GM10248 (cell line): ENCODE data around the gene PRDM16.

Experiments
- CTCF ChIA-PET: fragments of 300-600 bp; sonication (Branson Sonifier 250); formaldehyde crosslinking; extraction: SDS; loops from one replicate; lab custom pipeline; 2021; ENCODE audit warnings: antibody characterized with exemption; lab: Yijun Ruan, JAX
- POLR2A ChIA-PET: fragments of 350-650 bp; sonication (Branson Sonifier 250); formaldehyde crosslinking; extraction: SDS; loops from one replicate; lab custom pipeline; 2020; ENCODE audit warnings: antibody characterized with exemption; lab: Yijun Ruan, JAX
- DNase-seq: peaks from one replicate; pipeline ENCODE4 v3.0.0; 2012; ENCODE audit errors: extremely low spot score
- CTCF ChIP-seq: IDR thresholded peaks from 2 replicates; pipeline ENCODE4 v1.5.1; 2012; ENCODE audit warnings: mild to moderate bottlenecking, low read depth; ENCODE audit errors: extremely low read depth, missing control alignments, control extremely low read depth

Gene PRDM16

GRCh38 chr1:3465935-3466321 is 396.9 kb downstream of the PRDM16 start:
- ChIA-PET CTCF (no interaction called here), POLR2A (no interaction called here)
- no peak for DNase-seq
- no peak for TF ChIP-seq CTCF

- ChIA-PET POLR2A (no interaction called here), CTCF (no interaction called here)
- no peak for TF ChIP-seq CTCF
- no peak for DNase-seq
These were observed 397.5 kb downstream of the PRDM16 start for GRCh38 chr1:3466366-3467075.

DNA sequence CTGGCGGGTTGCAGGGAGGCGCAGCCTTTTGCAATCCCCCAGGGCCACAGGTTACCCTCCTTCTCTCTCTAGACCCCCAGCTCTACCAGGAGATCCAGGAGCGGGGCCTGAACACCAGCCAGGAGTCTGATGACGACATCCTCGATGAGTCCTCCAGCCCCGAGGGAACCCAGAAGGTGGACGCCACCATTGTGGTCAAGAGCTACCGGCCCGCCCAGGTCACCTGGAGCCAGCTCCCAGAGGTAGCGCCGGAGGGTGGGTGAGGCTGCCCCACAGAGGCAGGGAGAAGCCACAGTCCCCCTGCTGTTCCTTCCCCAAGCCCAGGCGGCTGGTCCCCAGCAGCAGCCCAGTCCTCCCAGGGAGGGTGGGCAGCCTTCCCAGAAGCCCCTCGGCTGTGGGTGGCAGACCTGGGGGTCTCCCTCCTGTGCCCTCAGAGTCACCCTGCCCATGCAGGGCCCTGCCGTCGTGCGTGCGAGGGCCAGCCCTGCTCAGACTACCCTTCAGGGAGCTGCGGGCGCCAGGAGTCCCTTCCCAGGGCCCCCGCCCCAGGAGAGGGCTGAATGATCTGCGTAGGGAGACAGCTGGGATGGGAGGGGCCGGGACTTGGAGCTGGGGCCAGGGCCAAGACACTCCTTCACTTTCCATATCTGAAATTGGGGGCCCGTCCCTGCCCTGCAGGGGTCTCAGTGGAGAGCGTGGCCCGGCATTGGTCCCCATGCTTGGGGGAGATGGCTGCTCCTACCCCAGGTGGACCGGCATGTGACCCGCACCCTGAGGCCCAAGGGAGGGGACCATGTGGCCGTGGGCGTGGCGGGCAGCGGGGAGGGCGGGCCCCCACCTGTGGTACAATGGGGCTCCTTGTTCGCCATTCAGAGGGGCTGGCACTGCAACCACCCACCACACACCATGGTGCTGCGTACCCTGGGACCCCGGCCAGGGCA is 398.4 kb downstream of the PRDM16 start:
- TF ChIP-seq CTCF = no peak
- POLR2A ChIA-PET = no interaction called here

GRCh38 chr1:3468236-3469103 is 399.5 kb downstream of the PRDM16 start:
- no peak for DNase-seq
- POLR2A ChIA-PET = no interaction called here
- CTCF ChIA-PET = interaction anchor here (1.2 to 1.7 kb wide), 2 partner anchors 16 to 22 kb away, joined by 3 to 4 read pairs; no protein-coding TSS in a partner anchor
- no peak for TF ChIP-seq CTCF

More for the DNA sequence above, 398.4 kb downstream of the PRDM16 start:
- no peak for DNase-seq
- CTCF ChIA-PET = interaction anchor here (1.2 kb wide), 1 partner anchor 14 kb away, joined by 3 read pairs; no protein-coding TSS in a partner anchor

DNA sequence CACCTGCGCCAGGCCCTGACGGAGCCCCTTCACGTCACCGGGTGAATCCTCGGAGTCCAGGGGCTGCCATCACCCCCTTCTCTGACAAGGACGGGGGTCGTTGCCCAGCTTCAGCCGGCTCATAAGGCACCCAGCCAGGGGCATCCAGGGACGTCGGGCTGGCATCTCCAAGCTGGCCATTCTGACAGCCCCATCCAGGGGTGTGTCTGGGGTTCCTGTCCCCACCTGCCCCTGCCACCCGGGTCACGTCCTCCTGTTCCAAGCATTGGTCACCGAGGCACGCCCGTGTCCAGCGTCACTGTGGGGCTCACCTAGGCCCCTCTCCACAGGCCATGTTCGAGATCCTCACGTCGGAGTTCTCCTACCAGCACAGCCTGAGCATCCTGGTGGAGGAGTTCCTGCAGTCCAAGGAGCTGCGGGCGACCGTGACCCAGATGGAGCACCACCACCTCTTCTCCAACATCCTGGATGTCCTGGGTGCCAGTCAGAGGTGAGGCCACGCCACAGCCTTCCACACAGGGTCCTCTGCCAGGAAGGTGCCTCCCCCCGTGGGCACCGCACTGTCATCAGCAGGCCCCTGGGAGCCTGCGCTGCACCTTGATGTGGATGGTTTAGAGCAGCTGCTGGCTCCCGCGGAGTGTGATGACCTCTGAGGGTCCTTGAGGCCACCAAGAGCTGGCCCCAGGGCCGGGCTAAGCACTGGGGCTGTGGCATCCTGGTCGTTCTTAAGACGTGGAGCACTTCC is 400.3 kb downstream of the PRDM16 start:
- no peak for TF ChIP-seq CTCF
- CTCF ChIA-PET = interaction anchor here (1.7 kb wide), 1 partner anchor 22 kb away, joined by 4 read pairs; no protein-coding TSS in a partner anchor
- POLR2A ChIA-PET = no interaction called here
- no peak for DNase-seq
